HL-60 (cell line): ENCODE results near the gene MPRIP.

Source experiments
- POLR2AphosphoS5 ChIP-seq: IDR thresholded peaks from 2 replicates; pipeline ENCODE4 v1.6.1; 2012; ENCODE audit warnings: low read depth
- SPI1 ChIP-seq: IDR thresholded peaks from 2 replicates; pipeline ENCODE4 v1.6.1; 2012; ENCODE audit warnings: low read depth, mild to moderate bottlenecking, borderline replicate concordance
- TF ChIP-seq, protein P1 (sequence below): IDR thresholded peaks from one replicate; pipeline ENCODE4 v1.5.1; 2011; ENCODE audit warnings: low read length, control low read depth, inconsistent platforms; ENCODE audit not compliant: insufficient read depth
- TF ChIP-seq, protein P2 (sequence below): IDR thresholded peaks from 2 replicates; pipeline ENCODE4 v1.6.1; 2012; ENCODE audit warnings: low read depth; ENCODE audit not compliant: insufficient replicate concordance

DNA sequence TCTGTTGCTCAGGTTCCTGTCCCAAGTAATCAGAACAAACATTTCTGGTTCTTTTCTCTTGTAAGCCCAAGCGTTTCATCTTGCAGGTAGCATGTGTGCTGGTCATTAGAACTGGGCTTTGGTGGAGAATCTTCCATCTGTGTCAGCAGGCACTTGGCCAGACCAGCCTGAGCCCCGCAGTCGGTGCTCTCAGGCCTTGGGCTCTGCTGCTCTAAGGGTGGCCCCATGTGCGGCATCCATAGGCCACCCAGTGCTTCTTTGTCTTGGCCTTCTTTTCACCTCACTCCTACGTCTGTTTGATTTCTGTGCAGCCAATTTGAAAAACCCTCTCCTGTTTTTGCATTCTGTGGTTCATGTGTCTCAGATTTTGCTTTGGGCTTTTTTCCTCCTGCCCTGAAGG, 112.3 kb downstream of the MPRIP start:
- TF ChIP-seq, protein P1, sequence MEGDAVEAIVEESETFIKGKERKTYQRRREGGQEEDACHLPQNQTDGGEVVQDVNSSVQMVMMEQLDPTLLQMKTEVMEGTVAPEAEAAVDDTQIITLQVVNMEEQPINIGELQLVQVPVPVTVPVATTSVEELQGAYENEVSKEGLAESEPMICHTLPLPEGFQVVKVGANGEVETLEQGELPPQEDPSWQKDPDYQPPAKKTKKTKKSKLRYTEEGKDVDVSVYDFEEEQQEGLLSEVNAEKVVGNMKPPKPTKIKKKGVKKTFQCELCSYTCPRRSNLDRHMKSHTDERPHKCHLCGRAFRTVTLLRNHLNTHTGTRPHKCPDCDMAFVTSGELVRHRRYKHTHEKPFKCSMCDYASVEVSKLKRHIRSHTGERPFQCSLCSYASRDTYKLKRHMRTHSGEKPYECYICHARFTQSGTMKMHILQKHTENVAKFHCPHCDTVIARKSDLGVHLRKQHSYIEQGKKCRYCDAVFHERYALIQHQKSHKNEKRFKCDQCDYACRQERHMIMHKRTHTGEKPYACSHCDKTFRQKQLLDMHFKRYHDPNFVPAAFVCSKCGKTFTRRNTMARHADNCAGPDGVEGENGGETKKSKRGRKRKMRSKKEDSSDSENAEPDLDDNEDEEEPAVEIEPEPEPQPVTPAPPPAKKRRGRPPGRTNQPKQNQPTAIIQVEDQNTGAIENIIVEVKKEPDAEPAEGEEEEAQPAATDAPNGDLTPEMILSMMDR = no peak
- TF ChIP-seq POLR2AphosphoS5 (no peak), SPI1 (no peak)
- TF ChIP-seq, protein P2, sequence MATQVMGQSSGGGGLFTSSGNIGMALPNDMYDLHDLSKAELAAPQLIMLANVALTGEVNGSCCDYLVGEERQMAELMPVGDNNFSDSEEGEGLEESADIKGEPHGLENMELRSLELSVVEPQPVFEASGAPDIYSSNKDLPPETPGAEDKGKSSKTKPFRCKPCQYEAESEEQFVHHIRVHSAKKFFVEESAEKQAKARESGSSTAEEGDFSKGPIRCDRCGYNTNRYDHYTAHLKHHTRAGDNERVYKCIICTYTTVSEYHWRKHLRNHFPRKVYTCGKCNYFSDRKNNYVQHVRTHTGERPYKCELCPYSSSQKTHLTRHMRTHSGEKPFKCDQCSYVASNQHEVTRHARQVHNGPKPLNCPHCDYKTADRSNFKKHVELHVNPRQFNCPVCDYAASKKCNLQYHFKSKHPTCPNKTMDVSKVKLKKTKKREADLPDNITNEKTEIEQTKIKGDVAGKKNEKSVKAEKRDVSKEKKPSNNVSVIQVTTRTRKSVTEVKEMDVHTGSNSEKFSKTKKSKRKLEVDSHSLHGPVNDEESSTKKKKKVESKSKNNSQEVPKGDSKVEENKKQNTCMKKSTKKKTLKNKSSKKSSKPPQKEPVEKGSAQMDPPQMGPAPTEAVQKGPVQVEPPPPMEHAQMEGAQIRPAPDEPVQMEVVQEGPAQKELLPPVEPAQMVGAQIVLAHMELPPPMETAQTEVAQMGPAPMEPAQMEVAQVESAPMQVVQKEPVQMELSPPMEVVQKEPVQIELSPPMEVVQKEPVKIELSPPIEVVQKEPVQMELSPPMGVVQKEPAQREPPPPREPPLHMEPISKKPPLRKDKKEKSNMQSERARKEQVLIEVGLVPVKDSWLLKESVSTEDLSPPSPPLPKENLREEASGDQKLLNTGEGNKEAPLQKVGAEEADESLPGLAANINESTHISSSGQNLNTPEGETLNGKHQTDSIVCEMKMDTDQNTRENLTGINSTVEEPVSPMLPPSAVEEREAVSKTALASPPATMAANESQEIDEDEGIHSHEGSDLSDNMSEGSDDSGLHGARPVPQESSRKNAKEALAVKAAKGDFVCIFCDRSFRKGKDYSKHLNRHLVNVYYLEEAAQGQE = no peak
